GM21576 (cell line): Measurements from ENCODE around the gene ADIRF.
"Not testable (repeated sequence)": the region's sequence is repeated elsewhere in the genome, so short reads cannot be mapped to it uniquely, and the experiment has no call there.

Source experiments
- ATAC-seq: cut with Tn5 transposase; IDR thresholded peaks from one replicate; pipeline ENCODE4 v1.9.1; 2021; ENCODE audit warnings: mild to moderate bottlenecking, moderate library complexity; ENCODE audit not compliant: unreplicated experiment

The ADIRF gene

GRCh38 chr10:86976362-86977056, 8.2 kb downstream of the ADIRF start:
- ATAC-seq = no peak

GRCh38 chr10:86978457-86978856, 10.2 kb downstream of the ADIRF start:
- ATAC-seq = not testable (repeated sequence)

GRCh38 chr10:86979296-86979818, 11.1 kb downstream of the ADIRF start:
- ATAC-seq = no peak

- ATAC-seq = no peak
Observed at GRCh38 chr10:86979977-86980448, 11.7 kb downstream of the ADIRF start.

GRCh38 chr10:86981020-86981419, 12.7 kb downstream of the ADIRF start:
- ATAC-seq = not testable (repeated sequence)

- ATAC-seq = no peak
Observed at GRCh38 chr10:86981716-86982115, 13.4 kb downstream of the ADIRF start.

- not testable (repeated sequence) for ATAC-seq
Observed at GRCh38 chr10:86984498-86984897, 16.2 kb downstream of the ADIRF start.

- no peak for ATAC-seq
Observed at GRCh38 chr10:86988520-86988919, 20.2 kb downstream of the ADIRF start.

GRCh38 chr10:86991362-86991761, 23.1 kb downstream of the ADIRF start:
- not testable (repeated sequence) for ATAC-seq

GRCh38 chr10:86992456-86992855, 24.2 kb downstream of the ADIRF start:
- no peak for ATAC-seq

- ATAC-seq = no peak
Observed at GRCh38 chr10:86992929-86993328, 24.6 kb downstream of the ADIRF start.

GRCh38 chr10:86999802-87000403, 31.6 kb downstream of the ADIRF start:
- ATAC-seq = not testable (repeated sequence)

GRCh38 chr10:87000491-87000890, 32.2 kb downstream of the ADIRF start:
- no peak for ATAC-seq

GRCh38 chr10:87007124-87007523, 38.8 kb downstream of the ADIRF start:
- ATAC-seq = not testable (repeated sequence)

- ATAC-seq = not testable (repeated sequence)
Observed at GRCh38 chr10:87007674-87008073, 39.4 kb downstream of the ADIRF start.

GRCh38 chr10:87008303-87008702, 40.0 kb downstream of the ADIRF start:
- not testable (repeated sequence) for ATAC-seq

- not testable (repeated sequence) for ATAC-seq
Observed at GRCh38 chr10:87009134-87009696, 40.9 kb downstream of the ADIRF start.

GRCh38 chr10:87013528-87013927, 45.2 kb downstream of the ADIRF start:
- not testable (repeated sequence) for ATAC-seq

GRCh38 chr10:87014986-87015716, 46.9 kb downstream of the ADIRF start:
- ATAC-seq = not testable (repeated sequence)

- ATAC-seq = not testable (repeated sequence)
Observed at GRCh38 chr10:87018127-87018526, 49.8 kb downstream of the ADIRF start.

GRCh38 chr10:87019066-87019465, 50.8 kb downstream of the ADIRF start:
- ATAC-seq = not testable (repeated sequence)
